OCI-LY3 (cell line): ENCODE data around the gene OBSCN.

Experiments
- H2AFZ ChIP-seq: fragments of 200-600, 300-600 bp; shearing (Covaris generic); 2 replicates; pipeline ENCODE4 v1.6.0; 2014; ENCODE audit warnings: antibody characterized with exemption, low read depth, low read length
- H3K27ac ChIP-seq: fragments of 200-600, 300-600 bp; sonication (generic); 2 replicates; pipeline ENCODE4 v1.5.1; 2014; ENCODE audit warnings: mild to moderate bottlenecking, low read length, moderate library complexity, mixed read lengths
- H3K27me3 ChIP-seq: fragments of 200-600, 300-600 bp; sonication (generic); 2 replicates; pipeline ENCODE4 v1.6.1; 2014; ENCODE audit warnings: low read depth, low read length, mixed read lengths
- H3K36me3 ChIP-seq: fragments of 200-600, 300-600 bp; sonication (generic); replicated peaks from 2 replicates; pipeline ENCODE3; 2014; ENCODE audit warnings: low read depth, low read length, mixed read lengths
- H3K4me1 ChIP-seq: fragments of 300-600, 200-600 bp; sonication (generic); 2 replicates; pipeline ENCODE4 v1.6.1; 2014; ENCODE audit warnings: low read length, mixed read lengths
- H3K4me2 ChIP-seq: fragments of 200-600, 300-600 bp; sonication (generic); 2 replicates; pipeline ENCODE4 v1.6.1; 2014; ENCODE audit warnings: low read length, mixed read lengths
- H3K4me3 ChIP-seq: fragments of 300-600, 200-600 bp; sonication (generic); 2 replicates; pipeline ENCODE4 v1.5.1; 2014; ENCODE audit warnings: antibody characterized with exemption, mild to moderate bottlenecking, low read length, moderate library complexity
- H3K79me2 ChIP-seq: fragments of 300-600, 200-600 bp; shearing (Covaris generic); 2 replicates; pipeline ENCODE4 v1.6.1; 2014; ENCODE audit warnings: mild to moderate bottlenecking, low read length, mixed read lengths
- H3K9ac ChIP-seq: fragments of 300-600, 200-600 bp; shearing (Covaris generic); 2 replicates; pipeline ENCODE4 v1.6.0; 2014; ENCODE audit warnings: mild to moderate bottlenecking, low read length, moderate library complexity
- H3K9me3 ChIP-seq: fragments of 200-600, 300-600 bp; shearing (Covaris generic); 2 replicates; pipeline ENCODE4 v1.6.1; 2014; ENCODE audit warnings: low read length, mixed read lengths; ENCODE audit not compliant: insufficient read depth
- H4K20me1 ChIP-seq: fragments of 200-600, 300-600 bp; sonication (generic); 2 replicates; pipeline ENCODE4 v1.6.1; 2016; ENCODE audit warnings: low read length, mixed read lengths; ENCODE audit not compliant: insufficient read depth
- CTCF ChIP-seq: fragments of 200-600, 300-600 bp; sonication (generic); IDR thresholded peaks from 2 replicates; pipeline ENCODE4 v1.5.1; 2014; ENCODE audit warnings: antibody characterized with exemption, low read length, low read depth
- EZH2phosphoT487 ChIP-seq: fragments of 200-600 bp; shearing (Covaris generic); IDR thresholded peaks from 2 replicates; pipeline ENCODE4 v1.6.1; 2018; ENCODE audit warnings: antibody characterized with exemption, mixed run types, low read depth

OBSCN gene

GRCh38 chr1:228346731-228347130, 138.9 kb downstream of the OBSCN start:
- H3K9me3 ChIP-seq: no peaks in the 10 kb centered on the region
- H3K9ac ChIP-seq: no peak overlapping the region
- no peak overlapping the region for H3K4me3 ChIP-seq
- no peaks in the 10 kb centered on the region for H3K36me3 ChIP-seq
- 0 out of 2 replicates have a peak, but pooled peaks cover 3% of the 10 kb centered on the region for H3K27me3 ChIP-seq
- H3K27ac ChIP-seq: no peak overlapping the region
- no peak overlapping the region for H3K4me2 ChIP-seq
- TF ChIP-seq EZH2phosphoT487: no peak
- TF ChIP-seq CTCF: no peak
- H4K20me1 ChIP-seq: no peaks in the 10 kb centered on the region
- no peaks in the 10 kb centered on the region for H3K4me1 ChIP-seq
- no peak overlapping the region for H2AFZ ChIP-seq
- H3K79me2 ChIP-seq: no peaks in the 10 kb centered on the region

- Histone ChIP-seq H3K4me3 (no peak overlapping the region), H3K36me3 (no peaks in the 10 kb centered on the region), H3K9me3 (no peaks in the 10 kb centered on the region), H3K4me2 (no peak overlapping the region), H3K27ac (no peak overlapping the region), H3K27me3 (0 out of 2 replicates have a peak, but pooled peaks cover 3% of the 10 kb centered on the region), H3K9ac (no peak overlapping the region), H2AFZ (no peak overlapping the region), H3K79me2 (no peaks in the 10 kb centered on the region), H4K20me1 (no peaks in the 10 kb centered on the region), H3K4me1 (no peaks in the 10 kb centered on the region)
- TF ChIP-seq EZH2phosphoT487 (no peak), CTCF (no peak)
These were observed 139.3 kb downstream of the OBSCN start for GRCh38 chr1:228347181-228347580.

GRCh38 chr1:228348708-228349467, 141.0 kb downstream of the OBSCN start:
- no peaks in the 10 kb centered on the region for H3K9me3 ChIP-seq

More at GRCh38 chr1:228348708-228349467, 141.0 kb downstream of the OBSCN start:
- Histone ChIP-seq H3K27me3 (0 out of 2 replicates have a peak, but pooled peaks cover 3% of the 10 kb centered on the region), H3K9ac (no peak overlapping the region), H3K4me2 (no peak overlapping the region), H3K27ac (no peak overlapping the region), H3K79me2 (no peaks in the 10 kb centered on the region), H4K20me1 (no peaks in the 10 kb centered on the region), H3K4me3 (no peak overlapping the region), H3K4me1 (no peaks in the 10 kb centered on the region), H2AFZ (no peak overlapping the region), H3K36me3 (no peaks in the 10 kb centered on the region)
- no peak for TF ChIP-seq EZH2phosphoT487
- TF ChIP-seq CTCF: no peak
